CD4-positive, alpha-beta T cell (primary cell): ENCODE results near the gene ERC2. TPM values are rescaled to one million over a fixed set of nuclear protein-coding genes. Genes with fewer than 3 reads are reported as not detected.

Experiments
- ATAC-seq: fragments of 200-7000 bp; cut with Tn5 transposase; one replicate; pipeline ENCODE4 v1.10.0; 2022; ENCODE audit warnings: mild to moderate bottlenecking; ENCODE audit not compliant: poor library complexity
- CTCF ChIA-PET: fragments of 350-600 bp; sonication (Branson Sonifier 250); formaldehyde crosslinking; loops from one replicate; lab custom pipeline; 2021; ENCODE audit warnings: antibody characterized with exemption, inconsistent platforms; lab: Charles Lee
- POLR2A ChIA-PET: fragments of 350-600 bp; sonication (Branson Sonifier 250); formaldehyde crosslinking; loops from one replicate; lab custom pipeline; 2021; ENCODE audit warnings: antibody characterized with exemption, inconsistent platforms; lab: Charles Lee
- DNase-seq, 14 experiments: peaks; one replicate each; pipeline ENCODE4 v3.0.0-alpha.2; 2013 to 2020; ENCODE audit warnings: mixed read lengths in 2 of 14
- H3K27ac ChIP-seq, 2 donors: one replicate each; pipeline versions ENCODE4 v1.5.1 to v1.7.0; 2013; ENCODE audit warnings: low read length in 2 of 2, low read depth in 1 of 2, mild to moderate bottlenecking in 1 of 2
- H3K27me3 ChIP-seq, 2 experiments: 1 replicate in 1 of 2; 2 replicates in 1 of 2; pipeline versions ENCODE4 v1.6.1 to v1.7.0; 2013; ENCODE audit warnings: low read length in 2 of 2, control low read depth in 1 of 2, mild to moderate bottlenecking in 1 of 2, moderate library complexity in 1 of 2; ENCODE audit not compliant: insufficient read depth in 2 of 2, control insufficient read depth in 1 of 2
- H3K36me3 ChIP-seq: one replicate; pipeline ENCODE4 v1.6.1; 2013; ENCODE audit warnings: low read length, control low read depth; ENCODE audit not compliant: insufficient read depth
- H3K4me1 ChIP-seq: one replicate; pipeline ENCODE4 v1.6.1; 2013; ENCODE audit warnings: low read length, control low read depth; ENCODE audit not compliant: insufficient read depth
- H3K4me3 ChIP-seq: one replicate; pipeline ENCODE4 v1.5.1; 2013; ENCODE audit warnings: mild to moderate bottlenecking, low read length, moderate library complexity
- H3K9me3 ChIP-seq, 2 experiments: 1 replicate in 1 of 2; 2 replicates in 1 of 2; pipeline versions ENCODE4 v1.6.1 to v1.7.0; 2013; ENCODE audit warnings: low read length in 2 of 2, mild to moderate bottlenecking in 2 of 2, control low read depth in 1 of 2, moderate library complexity in 1 of 2; ENCODE audit not compliant: control insufficient read depth in 1 of 2, insufficient read depth in 1 of 2
- H3K27ac Mint-ChIP-seq: one replicate; pipeline ENCODE4 v1.8.0; 2020; ENCODE audit warnings: mixed read lengths
- H3K27me3 Mint-ChIP-seq: one replicate; pipeline ENCODE4 v1.8.0; 2021; ENCODE audit warnings: mixed read lengths
- H3K36me3 Mint-ChIP-seq: one replicate; pipeline ENCODE4 v1.8.0; 2021; ENCODE audit warnings: low read depth, mixed read lengths
- H3K4me1 Mint-ChIP-seq: one replicate; pipeline ENCODE4 v1.8.0; 2021; ENCODE audit warnings: low read depth, mixed read lengths
- H3K4me3 Mint-ChIP-seq: one replicate; pipeline ENCODE4 v1.8.0; 2020; ENCODE audit warnings: mild to moderate bottlenecking, mixed read lengths
- H3K9me3 Mint-ChIP-seq: one replicate; pipeline ENCODE4 v1.8.0; 2020; ENCODE audit warnings: mixed read lengths
- intact Hi-C, 2 experiments: fragments of 100-400 bp; cut with DNase I in 1 of 2; cut with micrococcal nuclease in 1 of 2; formaldehyde crosslinking; loops; one replicate each; pipeline versions ENCODE4 v1.15.1 to v1.9.0; 2023 to 2025; cut with DNase I, micrococcal nuclease
- total RNA-seq, 174 experiments: library from RNA in 2 of 174; stranded (reverse) in 2 of 174; gene quantifications; one replicate each; pipeline ENCODE4 v1.2.3 and lab custom pipeline; 2021 to 2026
- TF ChIP-seq, protein P1 (sequence below): fragments of 200-600 bp; IDR thresholded peaks from one replicate; pipeline ENCODE4 v1.8.0; 2022; ENCODE audit warnings: antibody characterized with exemption, mild to moderate bottlenecking

Gene ERC2
- total RNA-seq, 2 experiments from 2014 or later, result not detected

DNA sequence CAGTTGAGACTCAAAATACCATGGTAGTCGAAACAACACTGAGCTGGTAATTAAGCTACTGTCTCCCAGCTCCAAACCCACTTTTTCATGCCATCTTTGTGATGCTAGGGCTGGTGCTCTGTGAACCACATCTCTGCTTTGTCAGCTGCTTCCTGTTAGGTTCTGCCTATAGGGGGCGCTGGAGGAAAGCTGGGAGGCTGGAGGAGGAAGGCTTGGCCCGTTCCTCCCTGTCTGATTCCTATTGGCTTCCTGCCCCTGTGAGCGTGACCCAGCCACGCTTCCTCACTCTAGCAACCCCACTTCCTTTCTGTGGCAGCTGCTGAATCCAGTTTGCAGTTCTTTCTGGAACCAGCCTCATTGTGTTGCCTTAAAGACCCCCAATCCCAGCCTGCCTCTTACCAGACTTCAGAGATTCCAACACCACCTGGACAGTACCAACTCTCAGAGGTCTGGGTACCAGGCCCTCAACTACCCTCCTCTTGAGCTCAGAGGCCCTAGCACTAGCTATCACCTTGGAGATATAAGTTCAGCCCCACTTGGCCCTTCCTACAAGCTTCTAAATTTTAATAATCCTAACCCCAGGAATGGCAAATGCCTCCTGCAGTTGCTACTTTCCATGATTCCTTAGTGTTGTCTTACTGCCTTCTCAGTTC, 120.9 kb downstream of the ERC2 start:
- no peak for ATAC-seq
- Histone ChIP-seq H3K4me3 (no peak overlapping the region), H3K4me1 (no peaks in the 10 kb centered on the region), H3K9me3 (no peaks in the 10 kb centered on the region), H3K27me3 (peaks cover 0 to 5% of the 10 kb centered on the region in 2 experiments), H3K27ac (no peak overlapping the region), H3K36me3 (no peaks in the 10 kb centered on the region)
- no peaks in the 10 kb centered on the region for H3K36me3 Mint-ChIP-seq
- peaks cover 13% of the 10 kb centered on the region for H3K27me3 Mint-ChIP-seq
- intact Hi-C loops, result no loop called here
- peak in 2 of 14 experiments; percentile 4 to 10 for DNase-seq
- H3K9me3 Mint-ChIP-seq, result no peaks in the 10 kb centered on the region
- TF ChIP-seq, protein P1, sequence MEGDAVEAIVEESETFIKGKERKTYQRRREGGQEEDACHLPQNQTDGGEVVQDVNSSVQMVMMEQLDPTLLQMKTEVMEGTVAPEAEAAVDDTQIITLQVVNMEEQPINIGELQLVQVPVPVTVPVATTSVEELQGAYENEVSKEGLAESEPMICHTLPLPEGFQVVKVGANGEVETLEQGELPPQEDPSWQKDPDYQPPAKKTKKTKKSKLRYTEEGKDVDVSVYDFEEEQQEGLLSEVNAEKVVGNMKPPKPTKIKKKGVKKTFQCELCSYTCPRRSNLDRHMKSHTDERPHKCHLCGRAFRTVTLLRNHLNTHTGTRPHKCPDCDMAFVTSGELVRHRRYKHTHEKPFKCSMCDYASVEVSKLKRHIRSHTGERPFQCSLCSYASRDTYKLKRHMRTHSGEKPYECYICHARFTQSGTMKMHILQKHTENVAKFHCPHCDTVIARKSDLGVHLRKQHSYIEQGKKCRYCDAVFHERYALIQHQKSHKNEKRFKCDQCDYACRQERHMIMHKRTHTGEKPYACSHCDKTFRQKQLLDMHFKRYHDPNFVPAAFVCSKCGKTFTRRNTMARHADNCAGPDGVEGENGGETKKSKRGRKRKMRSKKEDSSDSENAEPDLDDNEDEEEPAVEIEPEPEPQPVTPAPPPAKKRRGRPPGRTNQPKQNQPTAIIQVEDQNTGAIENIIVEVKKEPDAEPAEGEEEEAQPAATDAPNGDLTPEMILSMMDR, result no peak
- ChIA-PET POLR2A (no interaction called here), CTCF (no interaction called here)
- no peak overlapping the region for H3K4me3 Mint-ChIP-seq
- no peak overlapping the region for H3K27ac Mint-ChIP-seq
- H3K4me1 Mint-ChIP-seq, result no peaks in the 10 kb centered on the region

DNA sequence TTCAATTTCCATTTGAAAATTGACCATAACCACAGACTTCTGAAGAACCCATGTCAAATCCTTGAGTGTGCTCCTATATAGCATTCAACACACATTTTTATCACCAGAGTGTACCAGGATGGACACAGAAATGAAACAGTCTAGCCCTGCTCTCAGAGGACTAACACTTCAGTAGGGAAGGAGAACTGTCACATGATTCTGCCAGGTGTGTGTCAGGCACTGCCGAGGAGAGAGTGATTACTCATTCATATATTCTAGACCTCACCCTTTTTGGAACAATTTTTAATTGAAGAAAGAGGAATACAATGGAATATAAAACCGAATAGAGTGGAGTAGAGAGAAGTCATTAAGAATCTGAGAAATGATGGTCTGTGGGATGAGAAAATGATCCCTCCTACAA, 125.8 kb downstream of the ERC2 start:
- Histone ChIP-seq H3K9me3 (no peaks in the 10 kb centered on the region), H3K36me3 (no peaks in the 10 kb centered on the region), H3K4me3 (no peak overlapping the region), H3K27me3 (peaks cover 0 to 5% of the 10 kb centered on the region in 2 experiments), H3K27ac (no peak overlapping the region), H3K4me1 (no peaks in the 10 kb centered on the region)
- Mint-ChIP-seq H3K9me3 (no peaks in the 10 kb centered on the region), H3K36me3 (no peaks in the 10 kb centered on the region), H3K27me3 (peaks cover 38% of the 10 kb centered on the region), H3K4me1 (no peaks in the 10 kb centered on the region), H3K27ac (no peak overlapping the region), H3K4me3 (no peak overlapping the region)
- intact Hi-C loops, result loop anchor here in 1 of 2 experiments (5.0 kb wide), 2 partner anchors 205 to 460 kb away; partner anchors contain the start of gene ARHGEF3
- ChIA-PET POLR2A (no interaction called here), CTCF (no interaction called here)
- TF ChIP-seq, protein P1, result no peak
- no peak for ATAC-seq
- DNase-seq, result no peak

DNA sequence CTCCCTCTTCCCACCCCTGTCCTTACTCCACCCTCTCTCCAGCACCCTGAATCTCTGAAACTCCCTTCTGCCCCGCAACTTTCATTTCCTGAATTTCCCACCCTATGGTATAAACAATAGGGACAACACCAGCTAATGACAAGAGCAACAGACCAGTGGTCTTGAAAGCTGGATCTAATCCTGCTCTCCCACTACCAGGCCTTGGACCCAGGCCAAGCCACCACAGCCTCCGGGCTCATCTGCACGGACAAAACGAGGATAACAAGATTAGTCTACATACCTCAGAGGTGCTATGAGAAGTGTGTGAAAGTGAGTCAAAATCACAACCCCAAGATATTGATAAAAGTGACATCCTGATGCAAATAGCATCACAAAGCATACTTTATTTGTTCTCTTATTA, 128.6 kb downstream of the ERC2 start:
- H3K9me3 Mint-ChIP-seq, result no peaks in the 10 kb centered on the region
- H3K36me3 Mint-ChIP-seq, result no peaks in the 10 kb centered on the region
- Histone ChIP-seq H3K27me3 (peaks cover 0 to 5% of the 10 kb centered on the region in 2 experiments), H3K4me3 (no peak overlapping the region), H3K9me3 (no peaks in the 10 kb centered on the region), H3K36me3 (no peaks in the 10 kb centered on the region), H3K4me1 (no peaks in the 10 kb centered on the region), H3K27ac (no peak overlapping the region)
- no peak for DNase-seq
- no peak overlapping the region for H3K4me3 Mint-ChIP-seq
- intact Hi-C loops, result loop anchor here (5.0 kb wide), 3 partner anchors 208 to 648 kb away; partner anchors contain the start of gene ARHGEF3 (in 1 of the 2)
- peaks cover 32% of the 10 kb centered on the region for H3K27me3 Mint-ChIP-seq
- H3K27ac Mint-ChIP-seq, result no peak overlapping the region
- TF ChIP-seq, protein P1, result no peak
- ChIA-PET POLR2A (no interaction called here), CTCF (no interaction called here)
- ATAC-seq, result no peak
- no peaks in the 10 kb centered on the region for H3K4me1 Mint-ChIP-seq
